Activated CD8-positive, alpha-beta memory T cell treated with anti-CD3 and anti-CD28 coated beads for 36 hours (primary cell): ENCODE results near the gene C1QTNF3. TPM values are rescaled to one million over a fixed set of nuclear protein-coding genes. Genes with fewer than 3 reads are reported as not detected.
"Not testable (repeated sequence)": the region's sequence is repeated elsewhere in the genome, so short reads cannot be mapped to it uniquely, and the experiment has no call there.

Experiments used
- CTCF ChIA-PET: fragments of 350-600 bp; sonication (Branson Sonifier 250); formaldehyde crosslinking; loops from one replicate; lab custom pipeline; 2021; ENCODE audit warnings: antibody characterized with exemption; lab: Charles Lee
- POLR2A ChIA-PET: fragments of 350-600 bp; sonication (Branson Sonifier 250); formaldehyde crosslinking; loops from one replicate; lab custom pipeline; 2021; ENCODE audit warnings: antibody characterized with exemption; lab: Charles Lee
- total RNA-seq, 2 experiments: library from RNA; stranded (reverse); gene quantifications; one replicate each; pipeline ENCODE4 v1.2.3, GENCODE V29; 2021

The C1QTNF3 gene
- total RNA-seq, 2 experiments from 2014 or later = 0.92 to 1.3 TPM

- CTCF ChIA-PET, POLR2A ChIA-PET: not testable (repeated sequence)
Observed at GRCh38 chr5:34030585-34030984, 12.4 kb downstream of the C1QTNF3 start.

- ChIA-PET CTCF (no interaction called here), POLR2A (no interaction called here)
Observed at GRCh38 chr5:34030048-34030447, 13.0 kb downstream of the C1QTNF3 start.

GRCh38 chr5:34028349-34028748 lies 14.7 kb downstream of the C1QTNF3 start:
- ChIA-PET POLR2A (no interaction called here), CTCF (no interaction called here)

GRCh38 chr5:34026089-34026761 lies 16.8 kb downstream of the C1QTNF3 start:
- ChIA-PET POLR2A (no interaction called here), CTCF (no interaction called here)

GRCh38 chr5:34022121-34022705 lies 20.8 kb downstream of the C1QTNF3 start:
- ChIA-PET CTCF (interaction anchor here (0.7 kb wide), 1 partner anchor 14 kb away, joined by 3 read pairs; the partner anchor contains the start of gene AMACR), POLR2A (no interaction called here)

GRCh38 chr5:34021334-34021733 lies 21.7 kb downstream of the C1QTNF3 start:
- CTCF ChIA-PET = no interaction called here
- POLR2A ChIA-PET = no interaction called here

GRCh38 chr5:34020726-34021125 lies 22.3 kb downstream of the C1QTNF3 start:
- ChIA-PET POLR2A (no interaction called here), CTCF (no interaction called here)

- POLR2A ChIA-PET = no interaction called here
Observed at GRCh38 chr5:34017254-34017653, 25.8 kb downstream of the C1QTNF3 start.

GRCh38 chr5:34016750-34017149 lies 26.3 kb downstream of the C1QTNF3 start:
- POLR2A ChIA-PET = no interaction called here
- CTCF ChIA-PET = interaction anchor here (1.1 to 1.2 kb wide), 2 partner anchors 16 to 19 kb away, joined by 3 to 5 read pairs; no protein-coding TSS in a partner anchor

More at GRCh38 chr5:34017254-34017653, 25.8 kb downstream of the C1QTNF3 start:
- CTCF ChIA-PET = interaction anchor here (1.1 to 1.2 kb wide), 2 partner anchors 17 to 19 kb away, joined by 3 to 5 read pairs; no protein-coding TSS in a partner anchor

GRCh38 chr5:34016222-34016621 lies 26.8 kb downstream of the C1QTNF3 start:
- CTCF ChIA-PET = interaction anchor here (1.1 kb wide), 2 partner anchors 18 to 20 kb away, joined by 3 to 5 read pairs; no protein-coding TSS in a partner anchor
- POLR2A ChIA-PET = no interaction called here

- POLR2A ChIA-PET = no interaction called here
Observed at GRCh38 chr5:34015120-34015822, 27.7 kb downstream of the C1QTNF3 start.

GRCh38 chr5:34014626-34015025 lies 28.4 kb downstream of the C1QTNF3 start:
- ChIA-PET CTCF (no interaction called here), POLR2A (no interaction called here)

More at GRCh38 chr5:34015120-34015822, 27.7 kb downstream of the C1QTNF3 start:
- CTCF ChIA-PET = interaction anchor here (0.7 to 1.1 kb wide), 2 partner anchors 19 to 81 kb away, joined by 3 read pairs; no protein-coding TSS in a partner anchor

GRCh38 chr5:34013547-34013946 lies 29.5 kb downstream of the C1QTNF3 start:
- ChIA-PET POLR2A (no interaction called here), CTCF (no interaction called here)

GRCh38 chr5:34012791-34013190 lies 30.2 kb downstream of the C1QTNF3 start:
- ChIA-PET CTCF (no interaction called here), POLR2A (no interaction called here)

GRCh38 chr5:34011536-34011935 lies 31.5 kb downstream of the C1QTNF3 start:
- POLR2A ChIA-PET = no interaction called here
- CTCF ChIA-PET = no interaction called here

- POLR2A ChIA-PET, CTCF ChIA-PET: not testable (repeated sequence)
Observed at GRCh38 chr5:34010146-34010545, 32.9 kb downstream of the C1QTNF3 start.

- POLR2A ChIA-PET = no interaction called here
- CTCF ChIA-PET = no interaction called here
Observed at GRCh38 chr5:34009610-34010009, 33.4 kb downstream of the C1QTNF3 start.

GRCh38 chr5:34008802-34009201 lies 34.2 kb downstream of the C1QTNF3 start:
- ChIA-PET POLR2A (no interaction called here), CTCF (interaction anchor here (0.9 to 1.0 kb wide), 2 partner anchors 12 to 14 kb away, joined by 3 to 4 read pairs; no protein-coding TSS in a partner anchor)

- ChIA-PET POLR2A (no interaction called here), CTCF (interaction anchor here (0.6 to 1.0 kb wide), 3 partner anchors 11 to 15 kb away, joined by 3 to 4 read pairs (median 3); no protein-coding TSS in a partner anchor)
Observed at GRCh38 chr5:34007621-34008600, 35.1 kb downstream of the C1QTNF3 start, which contains the start of gene AMACR. Gene AMACR (minus strand): TSS chr5:34008050. CDS start chr5:34008019, 31 bp downstream.
